Forelimb muscle (tissue), 1 donor: ENCODE data around the gene RGS3. TPM values are rescaled to one million over a fixed set of nuclear protein-coding genes. Genes with fewer than 3 reads are reported as not detected.

Experiments
- DNase-seq: peaks from one replicate; pipeline ENCODE4 v3.0.0-alpha.2; 2013; ENCODE audit warnings: low read depth
- polyA plus RNA-seq: library from polyadenylated mRNA; unstranded; fragments of 120-200 nt; gene quantifications from one replicate; pipeline ENCODE4 v1.2.1, GENCODE V29; 2013; ENCODE audit not compliant: insufficient read length

Gene RGS3
- polyA plus RNA-seq, 1 donor = 32.6 TPM

DNA sequence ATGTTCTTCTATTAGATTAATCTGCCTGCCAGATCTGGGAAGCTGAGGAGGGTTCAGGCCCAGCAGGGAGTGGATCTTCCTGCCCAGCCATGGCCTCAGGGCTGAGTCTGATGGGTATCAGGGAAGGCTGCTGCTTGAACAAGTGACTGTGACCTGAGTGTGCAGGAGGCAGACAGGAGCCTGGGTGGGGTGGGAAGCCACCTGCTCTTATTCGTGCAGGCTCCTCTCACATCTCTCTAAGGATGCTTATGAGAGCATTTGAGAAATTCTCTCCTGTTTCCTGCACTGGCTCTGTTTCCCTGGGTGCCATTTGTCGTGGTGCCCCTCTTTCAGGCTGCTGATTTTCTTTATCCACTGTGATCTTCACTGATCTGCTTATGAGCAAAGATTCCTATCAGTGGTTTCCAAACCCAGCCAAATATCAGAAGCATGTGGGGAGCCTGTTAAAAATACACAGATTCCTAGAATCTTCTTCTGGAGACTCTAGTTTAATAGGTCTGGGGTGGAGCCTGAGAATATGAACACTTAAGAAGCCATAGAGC is 2.1 kb downstream of the RGS3 start:
- DNase-seq = no peak

DNA sequence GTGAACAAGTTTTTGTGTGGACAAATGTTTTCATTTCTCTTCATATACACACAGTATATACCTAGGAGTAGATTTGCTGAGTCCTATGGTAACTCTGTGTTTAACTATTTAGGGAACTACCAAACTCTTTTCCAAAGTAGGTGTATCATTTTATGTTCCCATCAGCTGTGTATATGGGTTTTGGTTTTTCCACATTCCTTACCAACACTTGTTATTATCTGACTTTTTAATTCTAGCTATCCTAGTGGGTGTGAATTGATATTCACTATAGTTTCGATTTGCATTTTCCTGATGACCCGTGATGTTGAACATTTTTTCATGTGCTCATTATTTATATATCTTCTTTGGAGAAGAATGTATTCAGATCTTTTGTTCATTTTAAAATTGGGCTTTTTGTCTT is 3.7 kb downstream of the RGS3 start:
- no peak for DNase-seq

DNA sequence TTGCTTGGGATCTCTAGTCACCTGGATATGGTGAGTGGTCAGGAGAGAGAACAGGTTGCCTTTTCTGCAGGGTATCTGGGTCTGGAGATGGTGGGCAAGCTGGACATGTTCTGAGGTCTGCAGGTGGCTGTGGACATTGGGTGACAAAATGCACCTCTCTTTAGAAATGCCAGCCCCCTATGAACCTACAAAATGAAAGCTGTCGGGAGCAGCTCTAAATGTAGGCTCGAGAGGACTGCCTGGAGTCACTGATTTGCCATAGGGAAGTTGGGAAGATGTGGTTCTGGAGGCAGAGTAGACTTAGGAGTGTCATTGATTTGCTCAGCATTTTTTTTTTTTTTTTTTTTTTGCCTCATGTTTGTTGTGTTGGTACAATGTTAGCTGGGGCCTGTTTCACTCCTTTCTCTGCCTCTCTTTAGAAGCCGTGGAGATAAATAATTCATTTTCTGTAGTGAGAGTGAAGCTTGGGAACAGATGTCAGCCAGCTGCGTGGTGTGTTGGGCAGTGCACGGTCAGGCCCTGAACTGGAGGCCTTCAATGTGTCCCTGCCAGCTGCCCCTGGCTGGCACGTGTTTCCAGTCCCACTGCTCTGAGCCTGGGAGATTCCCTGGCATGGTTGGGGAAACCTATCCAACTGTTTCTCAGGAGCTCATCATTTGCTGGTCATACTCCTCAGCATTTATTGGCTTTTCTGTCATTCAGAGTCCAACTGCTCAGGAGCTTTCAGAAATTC is 5.4 kb downstream of the RGS3 start:
- DNase-seq = peak; percentile 8

DNA sequence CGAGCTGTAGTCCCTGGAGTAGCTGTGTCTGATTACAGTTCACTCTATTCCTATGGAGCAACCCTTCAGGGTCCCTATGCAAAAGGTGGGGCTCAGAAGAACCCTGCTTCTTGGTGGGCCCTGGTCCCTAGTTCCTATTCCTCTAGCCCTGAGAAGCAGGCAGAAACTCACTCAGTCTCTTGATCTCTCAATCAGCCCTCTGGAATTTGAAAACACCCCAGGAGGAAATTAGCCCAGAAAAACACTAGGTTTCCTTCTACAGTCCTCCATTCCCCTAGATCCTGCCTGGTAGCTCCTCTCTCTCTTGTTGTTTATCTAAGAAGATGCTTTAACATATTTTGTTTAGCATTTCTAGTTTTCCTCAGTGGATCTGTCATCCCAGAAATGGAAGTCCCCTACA is 7.6 kb downstream of the RGS3 start:
- no peak for DNase-seq

DNA sequence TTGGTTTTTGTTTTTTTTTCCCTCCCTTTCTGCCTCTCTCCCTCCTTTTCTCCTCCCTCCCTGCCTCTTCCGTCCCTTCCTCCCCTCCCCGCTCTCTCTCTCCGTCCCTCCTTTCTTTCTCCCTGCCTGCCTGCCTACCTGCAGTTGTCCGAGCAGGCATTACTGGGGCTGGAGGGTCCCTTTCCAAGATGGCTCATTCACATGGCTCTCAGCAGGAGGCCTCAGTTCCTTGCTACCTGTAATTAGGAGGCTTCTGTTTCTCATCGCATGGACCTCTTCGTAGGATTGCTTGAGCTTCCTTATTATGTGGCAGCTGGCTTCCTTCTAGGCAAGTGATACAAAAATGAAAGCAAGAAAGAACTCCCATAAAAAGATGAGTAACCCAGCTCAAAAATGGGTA is 8.0 kb downstream of the RGS3 start:
- no peak for DNase-seq

DNA sequence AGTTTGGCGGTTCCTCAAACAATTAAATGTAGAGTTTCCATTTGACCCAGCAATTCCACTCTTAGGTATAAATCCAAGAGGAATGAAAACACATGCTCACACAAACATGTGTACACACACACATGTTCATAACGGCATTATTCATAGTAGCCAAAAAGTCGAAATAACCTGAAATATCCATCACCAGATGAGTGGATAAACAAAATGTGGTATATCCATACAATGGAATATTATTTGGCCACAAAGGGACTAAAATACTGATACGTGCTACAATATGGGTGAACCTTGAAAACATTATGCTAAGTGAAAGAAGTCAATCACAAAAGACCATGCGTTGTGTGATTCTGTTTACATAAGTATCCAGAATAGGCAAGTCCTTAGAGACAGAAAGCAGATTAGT is 8.7 kb downstream of the RGS3 start:
- no peak for DNase-seq

DNA sequence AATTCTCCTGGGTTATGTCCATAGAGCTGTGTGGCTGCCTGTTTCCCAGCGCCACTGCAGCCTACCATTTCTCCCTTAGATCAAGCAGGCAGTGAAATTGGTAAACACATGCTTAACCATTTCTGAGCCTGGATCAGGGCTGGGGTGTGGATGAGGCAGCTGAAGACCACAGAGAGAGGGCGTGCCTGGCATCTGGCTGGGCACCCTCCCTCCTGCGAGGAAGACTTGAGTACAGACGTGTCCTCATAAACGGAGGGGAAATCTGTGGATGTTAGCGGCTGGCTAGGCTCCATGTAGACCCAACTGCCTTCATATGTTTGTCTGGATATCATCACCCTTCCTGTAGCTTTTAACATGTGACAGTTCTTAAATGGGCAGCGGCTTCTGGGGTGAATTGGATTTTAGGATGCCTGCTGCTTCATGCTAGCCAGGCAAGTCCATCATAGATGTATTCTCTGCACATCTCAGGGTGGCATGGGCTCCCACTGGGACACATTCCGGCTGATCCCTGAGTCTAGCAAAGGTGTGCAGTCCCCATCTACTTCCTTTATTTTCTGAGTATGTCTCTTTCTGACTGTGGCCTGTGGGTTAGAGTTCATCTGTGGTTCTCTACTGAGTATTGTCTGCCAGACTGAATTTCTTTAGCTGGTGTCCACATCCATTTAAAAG is 11.0 kb downstream of the RGS3 start:
- no peak for DNase-seq

DNA sequence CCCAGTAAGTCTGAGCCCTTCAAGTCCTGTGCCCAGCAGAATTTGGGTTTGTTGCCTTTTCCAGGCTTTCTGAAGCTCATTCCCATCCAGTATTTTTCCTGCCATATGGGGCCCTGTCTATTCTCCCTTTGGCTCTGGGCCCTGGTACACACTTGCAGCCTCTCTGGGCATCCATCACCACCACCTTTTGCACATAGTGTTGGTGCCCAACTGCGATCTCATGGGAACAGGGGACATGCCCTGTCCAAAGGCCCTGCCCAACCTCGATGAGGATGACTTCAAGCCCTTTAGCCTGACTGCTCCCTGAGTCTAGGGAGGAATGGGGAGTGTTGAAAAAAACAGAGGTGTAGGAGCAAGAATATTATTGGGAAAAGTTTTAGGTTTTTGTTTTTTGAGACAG is 11.5 kb downstream of the RGS3 start:
- DNase-seq = no peak

DNA sequence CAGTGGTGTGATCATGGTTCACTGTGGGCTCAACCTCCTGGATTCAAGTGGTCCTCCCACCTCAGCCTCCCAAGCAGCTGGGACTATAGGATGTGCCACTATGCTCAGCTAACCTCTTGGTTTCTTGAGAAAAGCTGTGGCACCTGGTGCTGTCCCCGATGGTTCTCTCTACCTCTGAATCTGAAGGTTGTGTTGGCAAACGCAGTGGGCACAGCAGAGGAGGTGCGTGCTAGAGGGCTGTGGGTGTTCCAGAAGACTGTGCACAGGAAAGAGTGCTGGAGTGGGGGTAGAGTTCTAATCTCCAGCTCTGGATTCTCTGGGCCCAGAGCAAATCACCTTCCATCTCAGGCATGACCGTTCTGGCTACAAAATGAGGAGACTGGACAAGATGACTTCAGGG is 12.5 kb downstream of the RGS3 start:
- DNase-seq = no peak

DNA sequence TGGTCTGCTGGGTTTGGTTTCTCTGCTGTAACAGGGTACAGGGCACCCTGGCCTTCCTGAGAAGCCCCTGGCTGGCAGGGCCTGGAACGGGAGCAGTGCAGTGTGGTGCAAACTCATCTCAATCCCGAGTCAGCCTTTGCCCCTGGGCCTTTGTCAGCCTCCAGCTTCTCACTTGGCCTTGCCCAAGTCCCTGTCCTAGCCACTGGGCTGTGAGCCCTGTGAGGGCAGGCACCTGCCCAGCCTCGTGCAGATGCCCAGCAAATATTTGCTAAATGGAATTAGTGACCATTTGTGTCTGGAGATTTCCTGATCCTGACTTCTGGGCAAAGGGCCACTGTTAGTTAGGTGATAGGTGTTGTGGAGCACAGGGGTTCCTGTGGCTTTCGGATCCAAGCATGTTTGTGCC is 13.0 kb downstream of the RGS3 start:
- no peak for DNase-seq

DNA sequence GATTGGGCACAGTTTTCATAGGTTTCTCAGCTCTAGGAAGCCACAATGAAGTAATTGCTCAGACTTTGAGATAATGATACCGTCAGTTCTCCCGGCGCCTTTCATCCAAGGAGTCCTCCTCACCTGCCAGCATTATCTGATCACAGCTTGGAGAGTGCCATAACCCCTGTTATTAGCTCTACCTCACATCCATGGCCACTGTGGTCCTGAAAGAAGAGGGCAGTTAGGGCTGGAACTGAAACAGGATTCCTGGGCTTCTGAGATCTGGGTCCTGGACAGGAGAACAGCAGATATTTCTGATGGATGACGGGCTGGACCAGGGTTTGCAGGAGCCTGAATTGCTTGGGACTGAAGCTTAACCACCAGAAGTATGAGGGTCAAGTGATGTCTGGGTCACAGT is 13.5 kb downstream of the RGS3 start:
- no peak for DNase-seq

DNA sequence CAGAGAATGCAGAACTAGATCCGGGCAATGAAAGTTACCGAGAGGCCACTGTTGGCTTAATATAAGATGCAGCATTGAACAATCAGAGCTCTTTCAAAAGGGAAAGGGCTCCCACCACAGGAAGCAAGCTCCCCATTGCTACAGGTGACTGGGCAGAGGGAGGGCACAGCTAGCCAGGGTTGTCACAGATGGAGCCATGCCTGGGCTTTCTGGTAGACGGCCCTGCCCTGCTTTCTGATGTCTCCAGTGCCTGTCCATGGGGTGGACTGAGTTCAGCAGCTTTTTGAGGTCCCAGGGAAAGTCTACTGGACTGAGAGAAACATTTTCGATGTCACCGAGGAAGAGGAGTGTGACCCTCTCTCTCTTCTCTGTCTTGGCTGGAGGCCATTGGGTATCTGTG is 14.1 kb downstream of the RGS3 start:
- DNase-seq = no peak

DNA sequence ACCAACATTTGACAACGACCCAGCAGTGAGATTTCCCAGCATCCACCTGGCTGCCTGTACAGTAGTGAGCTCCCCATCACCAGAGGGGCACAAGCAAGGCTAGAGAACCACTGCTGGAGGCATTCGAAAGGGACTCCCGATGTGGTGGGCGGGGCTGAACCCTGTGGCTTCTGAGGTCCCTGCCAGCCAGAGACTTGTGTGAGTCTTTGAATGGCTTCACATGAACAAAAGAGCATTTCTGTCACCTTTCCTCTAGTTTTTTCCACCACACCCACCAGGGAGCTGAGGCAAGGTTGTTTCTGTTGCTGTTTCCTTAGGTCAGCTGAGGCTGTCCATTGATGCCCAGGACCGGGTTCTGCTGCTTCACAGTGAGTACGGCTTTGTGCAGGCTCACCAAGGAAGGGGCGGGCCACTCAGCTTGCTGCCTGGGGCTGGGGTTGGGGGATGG is 15.7 kb downstream of the RGS3 start:
- DNase-seq = no peak

DNA sequence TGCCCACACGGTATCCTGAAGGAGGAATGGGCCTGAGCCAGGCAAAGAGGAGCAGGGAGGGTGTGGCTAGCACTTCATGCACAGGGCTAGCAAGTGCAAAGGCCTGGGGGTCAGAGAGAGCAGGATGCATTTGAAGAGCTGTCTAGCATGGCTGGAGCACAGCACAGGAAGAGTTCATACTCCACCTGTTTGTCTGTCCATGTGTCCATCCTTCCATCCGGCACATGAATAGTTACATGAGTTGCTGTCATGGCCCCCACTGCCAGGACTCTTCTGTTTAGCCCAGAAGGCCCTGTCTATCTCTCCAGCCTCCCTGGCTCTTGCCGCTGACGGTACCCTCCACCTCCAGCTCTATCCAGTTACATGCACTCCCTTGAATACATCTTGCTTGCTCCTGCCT is 17.1 kb downstream of the RGS3 start:
- DNase-seq = no peak

DNA sequence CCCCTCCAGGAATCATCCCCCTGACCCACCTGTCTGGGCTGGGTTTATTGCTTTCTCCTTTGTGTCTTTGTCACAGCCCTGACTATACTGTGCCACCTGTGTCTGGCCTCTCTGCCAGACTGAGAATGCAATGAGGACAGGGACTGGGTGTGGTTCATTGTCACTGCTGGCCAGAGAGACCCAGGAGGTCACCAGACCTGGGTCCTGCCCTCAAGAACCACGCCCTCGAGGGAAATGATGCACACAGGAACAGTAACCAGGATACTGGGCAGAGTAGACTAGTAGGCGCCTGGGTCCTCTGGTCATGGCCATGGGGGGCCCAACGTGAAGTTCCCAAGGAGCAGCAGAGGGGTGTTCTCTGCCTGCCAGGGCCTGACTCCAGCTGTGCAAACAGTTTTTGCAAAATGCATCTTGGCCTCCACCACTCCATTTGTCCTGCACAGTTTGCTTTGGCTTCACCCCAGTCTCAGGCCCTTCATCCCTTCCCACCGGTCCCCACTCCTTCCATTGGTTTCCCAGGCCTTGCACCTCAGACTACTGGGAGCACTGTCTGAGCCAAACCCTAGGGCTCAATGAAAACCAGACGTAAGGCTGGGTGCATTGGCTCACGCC is 17.8 kb downstream of the RGS3 start:
- no peak for DNase-seq

DNA sequence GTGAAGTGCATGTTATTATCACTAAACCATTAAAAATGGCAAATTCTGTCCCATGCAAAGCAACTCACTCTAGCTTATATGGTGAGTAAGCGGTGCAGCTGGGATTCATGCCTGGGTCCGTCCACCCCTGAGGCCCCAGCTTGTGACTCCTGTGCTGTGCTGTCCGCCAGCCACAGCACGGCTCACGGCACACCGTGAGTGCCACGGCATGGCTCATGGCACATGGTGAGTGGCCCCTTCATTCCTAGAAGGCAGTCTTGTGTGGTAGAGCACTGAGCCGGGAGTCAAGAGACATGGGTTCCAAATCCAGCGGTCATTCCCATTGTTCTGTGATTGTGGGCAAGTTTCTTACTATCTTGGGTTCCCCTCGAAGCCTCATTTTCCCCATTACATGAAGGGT is 18.8 kb downstream of the RGS3 start:
- no peak for DNase-seq

DNA sequence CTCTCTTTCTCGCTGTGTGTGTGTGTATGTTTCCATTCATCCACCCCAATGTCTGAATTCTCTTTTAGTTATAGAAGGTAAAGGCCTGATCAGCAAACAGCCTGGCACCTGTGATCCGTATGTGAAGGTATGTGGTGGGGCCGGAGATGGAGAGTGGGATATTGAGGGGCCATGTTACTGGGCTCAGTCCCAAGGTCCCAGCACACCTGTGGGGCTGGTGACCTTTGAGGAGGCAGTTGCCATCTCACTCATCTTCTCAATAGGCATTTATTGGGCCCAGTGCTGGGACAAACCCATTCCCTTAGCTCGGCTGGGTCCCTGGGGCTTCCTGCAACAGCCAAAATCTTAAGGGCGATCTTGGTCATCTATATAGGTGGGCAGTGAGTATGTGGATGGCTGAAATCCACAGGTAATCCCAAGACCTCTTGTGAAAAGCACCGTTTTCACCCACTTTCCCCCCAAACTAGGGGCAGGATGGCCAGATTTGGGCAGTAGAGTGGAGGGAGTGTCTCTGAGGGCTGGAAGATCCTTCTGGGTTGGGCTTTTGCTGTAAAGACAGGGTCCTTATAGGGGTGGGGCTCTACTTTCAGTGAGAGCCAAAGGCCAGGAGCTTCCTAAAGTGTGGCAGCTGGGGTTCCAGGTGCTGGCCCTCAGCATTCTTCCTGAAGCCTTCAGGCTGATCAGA is 19.6 kb downstream of the RGS3 start:
- no peak for DNase-seq

DNA sequence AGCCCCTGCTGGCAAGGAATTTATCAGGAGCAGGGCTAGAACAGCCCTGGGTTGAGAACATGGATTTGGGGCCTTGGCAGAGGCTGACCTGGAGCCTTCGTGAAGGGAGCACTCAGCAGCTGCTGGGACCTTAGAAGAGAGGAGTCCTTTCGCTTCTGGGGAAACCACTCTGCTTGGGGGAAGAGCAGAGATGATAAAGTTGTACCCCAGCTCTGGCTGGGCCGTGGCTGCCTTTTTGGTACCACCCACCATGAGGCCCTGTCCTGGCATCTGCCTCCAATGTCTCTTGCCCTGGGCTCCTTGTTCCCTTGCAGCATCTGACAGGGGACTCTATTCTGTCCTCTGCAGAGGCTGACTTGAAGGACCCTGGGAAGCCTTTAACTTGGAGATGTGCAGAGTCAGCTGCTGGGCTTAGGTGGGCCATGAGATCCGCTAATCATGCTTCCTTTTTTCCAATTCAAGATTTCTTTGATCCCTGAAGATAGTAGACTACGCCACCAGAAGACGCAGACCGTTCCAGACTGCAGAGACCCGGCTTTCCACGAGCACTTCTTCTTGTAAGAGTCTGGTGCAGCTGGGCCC is 20.2 kb downstream of the RGS3 start:
- DNase-seq = no peak

DNA sequence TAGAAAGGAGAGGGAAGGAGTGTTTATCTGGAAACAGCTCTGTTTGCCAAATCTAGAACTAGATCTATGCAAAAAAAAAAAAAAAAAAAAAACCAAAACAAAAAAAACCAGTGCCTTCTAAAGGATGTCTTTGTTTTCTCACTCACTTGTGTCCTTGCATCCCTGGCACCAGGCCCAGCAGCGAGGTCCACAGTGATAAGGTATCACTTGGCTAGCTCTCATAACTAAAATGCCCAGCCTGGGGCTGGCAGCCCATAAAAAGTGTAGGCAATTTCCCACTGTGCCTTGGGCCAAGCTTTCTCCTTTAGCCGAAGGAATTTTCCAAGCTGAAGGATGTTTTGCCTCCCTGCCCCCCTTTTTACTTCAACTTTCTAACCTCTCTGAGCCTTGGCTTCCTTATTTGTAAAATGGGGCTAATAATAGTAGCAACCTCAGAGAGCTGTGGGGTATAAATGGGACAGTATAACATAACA is 20.8 kb downstream of the RGS3 start:
- DNase-seq = no peak

DNA sequence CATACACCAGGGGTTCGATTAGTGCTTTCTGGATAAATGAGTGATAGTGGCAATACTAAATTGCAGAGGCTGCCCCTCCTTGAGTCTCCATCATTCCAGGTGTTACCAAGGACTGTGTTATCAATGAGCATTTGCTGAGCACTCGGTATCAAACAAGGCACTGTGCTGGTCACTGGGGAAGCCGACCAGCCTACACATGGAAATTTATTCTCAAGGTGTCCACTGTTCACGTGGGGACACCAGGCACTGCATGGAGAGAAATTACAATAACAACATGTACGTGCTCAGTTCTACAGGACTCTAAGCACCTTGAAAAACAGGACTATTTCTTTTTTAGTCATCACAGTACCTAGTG is 22.2 kb downstream of the RGS3 start:
- no peak for DNase-seq

DNA sequence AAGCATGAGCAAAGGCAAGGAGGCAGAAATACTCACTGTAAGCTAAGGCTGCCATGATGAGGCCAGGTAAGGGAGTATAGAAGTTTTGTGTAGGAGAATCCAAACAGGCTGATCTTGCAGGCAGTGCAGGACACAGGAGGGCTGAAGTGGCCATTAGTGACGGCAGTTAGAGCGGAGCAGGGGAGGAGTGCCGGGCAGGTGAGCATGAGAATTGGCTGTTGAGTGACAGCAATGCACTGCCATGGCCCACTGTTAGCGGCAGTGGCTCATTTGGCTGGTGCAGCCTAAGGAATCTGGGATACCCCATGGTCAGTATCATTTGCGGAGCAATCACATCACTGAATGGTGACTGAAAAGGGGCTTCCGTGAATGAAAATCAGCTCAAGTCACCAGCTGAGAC is 22.8 kb downstream of the RGS3 start:
- no peak for DNase-seq

DNA sequence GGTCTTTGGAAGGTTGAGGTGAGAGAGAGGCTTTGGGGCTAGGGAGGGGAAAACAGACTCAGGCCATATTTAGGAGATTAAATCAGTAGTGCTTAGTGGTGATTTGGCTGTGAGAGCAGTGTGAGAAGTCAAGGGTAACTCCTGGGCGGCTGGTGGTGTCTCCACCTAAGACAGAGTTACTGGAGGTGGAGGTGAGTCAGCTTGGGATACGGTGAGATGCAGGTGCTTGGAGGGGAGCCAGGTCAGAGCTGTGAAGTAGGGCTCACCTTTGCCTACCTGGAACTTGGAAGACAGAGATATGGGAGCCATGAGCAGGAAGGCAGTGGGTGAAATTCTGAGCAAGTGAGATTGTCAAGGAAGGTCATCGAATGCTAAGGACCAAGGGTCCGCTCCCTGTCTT is 24.5 kb downstream of the RGS3 start:
- DNase-seq = no peak
